NB4 (cell line): Measurements from ENCODE around the gene MOCS2.

Source experiments
- CTCF ChIP-seq: IDR thresholded peaks from one replicate; pipeline ENCODE4 v1.5.1; 2012; ENCODE audit warnings: low read depth, low read length
- POLR2A ChIP-seq: IDR thresholded peaks from 2 replicates; pipeline ENCODE4 v1.6.1; 2011; ENCODE audit warnings: mild to moderate bottlenecking; ENCODE audit not compliant: insufficient read length; ENCODE audit errors: extremely low read depth

DNA sequence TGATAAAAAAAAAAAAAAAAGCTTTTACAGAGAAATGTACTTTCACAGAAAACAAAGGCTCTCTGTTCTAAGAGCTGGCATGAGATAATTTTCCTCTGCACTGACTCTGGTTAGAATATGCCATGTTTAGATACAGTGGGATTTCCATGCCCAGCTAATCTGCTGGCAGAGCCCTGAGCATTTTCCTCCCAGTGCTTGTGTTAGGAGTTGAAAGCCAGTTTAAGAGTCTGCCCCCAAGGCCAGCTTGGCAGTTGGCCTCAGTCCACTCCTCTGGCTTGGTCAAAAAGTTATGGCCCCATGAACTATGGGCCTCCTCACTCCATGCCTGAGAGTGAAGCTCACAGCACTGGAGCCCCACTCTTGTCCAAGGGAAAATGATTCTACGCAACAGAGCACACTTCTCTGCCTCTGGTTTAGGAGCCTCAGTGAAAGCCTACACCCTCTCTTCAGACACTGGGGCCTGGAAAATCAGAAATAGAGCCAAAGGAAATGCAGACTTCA lies 21.9 kb downstream of the MOCS2 start:
- no peak for TF ChIP-seq CTCF
- TF ChIP-seq POLR2A: no peak
